Cardiac fibroblast (primary cell): ENCODE data around the gene UBFD1.
A peak's percentile ranks its signal among the peaks of the same experiment; 100 is the strongest.
"Not testable (repeated sequence)": the region's sequence is repeated elsewhere in the genome, so short reads cannot be mapped to it uniquely, and the experiment has no call there.

Experiments
- DNase-seq, 2 donors: peaks; one replicate each; pipeline versions ENCODE4 v3.0.0 to v3.0.0-alpha.2; 2010; ENCODE audit warnings: low read depth in 2 of 2
- H3K4me3 ChIP-seq, 2 donors: replicated peaks in 1 of 2; 1 replicate in 1 of 2; 2 replicates in 1 of 2; pipeline ENCODE4 v1.5.1; 2011; ENCODE audit warnings: low read depth in 2 of 2, low read length in 2 of 2, mild to moderate bottlenecking in 2 of 2, moderate library complexity in 1 of 2
- CTCF ChIP-seq: IDR thresholded peaks from one replicate; pipeline ENCODE4 v1.5.1; 2011; ENCODE audit warnings: low read depth, mild to moderate bottlenecking, low read length, inconsistent platforms

Gene UBFD1

DNA sequence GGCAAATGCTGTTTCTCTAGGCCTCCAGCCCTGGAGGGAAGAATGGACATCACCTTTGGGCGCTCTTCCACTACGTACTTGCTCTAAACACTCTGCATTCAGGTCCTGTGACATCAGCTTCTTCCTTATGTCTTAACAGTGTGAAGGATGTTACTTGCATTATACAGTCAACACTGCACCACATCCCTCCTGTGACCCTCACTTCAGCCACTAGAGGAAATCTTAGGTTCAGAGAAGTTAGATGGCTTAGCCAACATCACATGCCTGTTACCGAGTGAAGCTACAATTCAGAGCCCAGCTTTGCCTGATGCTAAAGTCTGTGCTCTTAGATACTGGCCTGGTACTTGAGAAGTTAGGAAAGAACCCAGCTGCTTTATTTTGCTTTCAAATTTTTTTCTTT lies 18.3 kb downstream of the UBFD1 start:
- no peak for TF ChIP-seq CTCF

GRCh38 chr16:23577493-23577892 lies 20.0 kb downstream of the UBFD1 start:
- no peak for TF ChIP-seq CTCF
- DNase-seq = no peak
- H3K4me3 ChIP-seq = no peak overlapping the region

More for the DNA sequence above, 18.3 kb downstream of the UBFD1 start:
- H3K4me3 ChIP-seq = no peak overlapping the region
- no peak for DNase-seq

DNA sequence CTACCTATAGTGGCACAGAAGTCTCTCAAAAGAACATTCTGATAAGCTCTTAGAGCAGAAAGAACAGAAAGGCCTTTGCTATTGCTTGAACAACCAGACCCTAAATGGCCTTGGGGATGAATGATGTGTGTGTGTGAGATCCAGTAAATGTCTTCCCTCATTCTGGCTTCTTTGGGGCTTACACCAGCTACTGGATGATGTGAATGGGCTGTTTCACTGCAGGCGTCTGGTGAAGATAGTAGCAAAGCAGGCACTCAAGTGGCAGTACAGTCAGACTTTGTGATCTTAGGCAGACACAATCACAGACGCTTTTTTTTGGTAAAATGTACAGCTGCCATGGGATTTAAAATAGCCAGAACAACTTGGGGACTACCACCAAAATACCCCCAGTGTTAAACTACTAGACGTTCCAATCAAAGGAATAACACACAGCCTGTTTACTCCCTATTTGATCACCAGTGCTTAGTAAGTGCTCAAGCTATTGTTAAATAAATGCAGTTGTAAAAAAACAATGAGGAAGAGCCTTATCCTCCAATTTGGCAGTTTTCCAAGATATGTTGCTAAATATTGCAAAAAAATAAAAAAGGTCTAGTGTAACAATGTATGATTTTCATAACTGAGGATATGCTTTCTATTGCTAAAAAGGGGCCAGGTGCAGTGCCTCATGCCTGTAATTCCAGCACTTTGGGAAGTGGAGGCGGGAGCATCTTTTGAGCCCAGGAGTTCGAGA lies 20.7 kb downstream of the UBFD1 start:
- H3K4me3 ChIP-seq = no peak overlapping the region
- TF ChIP-seq CTCF = no peak
- peak; percentile 80 to 82 for DNase-seq

DNA sequence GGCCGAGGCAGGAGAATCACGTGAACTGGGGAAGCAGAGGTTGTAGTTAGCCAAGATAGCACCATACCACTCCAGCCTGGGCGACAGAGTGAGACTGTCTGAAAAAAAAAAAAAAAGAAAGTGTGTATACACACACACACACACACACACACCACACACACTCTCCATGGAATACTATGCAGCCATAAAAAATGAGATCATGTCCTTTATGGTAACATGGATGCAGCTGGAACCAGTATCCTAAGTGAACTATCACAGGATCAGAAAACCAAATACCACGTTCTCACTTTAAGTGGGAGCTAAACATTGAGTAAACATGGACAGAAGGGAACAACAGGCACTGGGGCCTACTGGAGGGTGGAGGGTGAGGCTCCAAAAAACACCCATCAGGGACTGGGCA lies 21.8 kb downstream of the UBFD1 start:
- no peak for DNase-seq
- no peak for TF ChIP-seq CTCF

DNA sequence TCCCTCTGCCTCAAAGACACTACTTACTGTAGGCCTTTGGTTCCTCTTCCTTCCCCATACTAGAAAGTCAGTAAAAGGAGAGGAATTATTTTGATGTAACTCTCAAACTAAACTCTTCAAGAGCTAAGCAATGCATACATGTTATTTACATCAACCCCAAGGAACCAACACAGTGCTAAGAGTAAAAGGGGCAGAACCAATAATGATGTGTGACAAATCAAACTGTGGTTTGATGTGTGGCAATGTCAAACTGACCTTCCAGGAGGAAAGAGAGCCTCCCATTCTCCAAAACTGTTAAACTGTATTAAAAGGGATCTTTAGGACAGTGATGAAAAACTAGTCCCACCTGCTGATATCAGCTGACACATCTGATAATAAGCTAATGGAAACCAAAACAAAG lies 22.9 kb downstream of the UBFD1 start:
- no peak for TF ChIP-seq CTCF
- DNase-seq = no peak
- H3K4me3 ChIP-seq = no peak overlapping the region

More for the DNA sequence above, 21.8 kb downstream of the UBFD1 start:
- H3K4me3 ChIP-seq = no peak overlapping the region

- DNase-seq = no peak
- no peak overlapping the region for H3K4me3 ChIP-seq
- no peak for TF ChIP-seq CTCF
These were observed 24.2 kb downstream of the UBFD1 start for GRCh38 chr16:23581764-23582163.

GRCh38 chr16:23583271-23583670 lies 25.7 kb downstream of the UBFD1 start:
- DNase-seq = not testable (repeated sequence)

More at GRCh38 chr16:23583271-23583670, 25.7 kb downstream of the UBFD1 start:
- not testable (repeated sequence) for H3K4me3 ChIP-seq
